ENCODE data around the gene PTPRU.

DNA sequence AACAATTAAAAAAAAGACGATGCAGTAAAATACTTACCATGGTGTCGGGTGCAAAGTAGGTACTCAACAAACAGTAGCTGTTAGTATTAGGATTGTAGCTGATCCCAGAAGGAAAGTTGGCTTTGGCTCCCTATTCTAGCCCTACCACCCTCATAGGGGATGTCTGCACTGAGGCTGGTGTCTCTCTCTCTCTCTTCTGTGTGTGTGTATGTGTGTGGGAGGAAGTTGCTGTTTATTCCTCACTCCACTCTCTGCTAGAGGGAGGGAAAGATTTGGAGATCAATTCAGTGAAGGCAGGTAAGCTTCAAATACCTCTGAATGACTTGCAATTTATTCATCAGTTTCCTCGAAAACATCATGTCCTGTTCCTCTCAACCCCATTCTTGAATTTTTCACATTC, 124.4 kb downstream of the PTPRU start:
- TF ChIP-seq, protein P1, sequence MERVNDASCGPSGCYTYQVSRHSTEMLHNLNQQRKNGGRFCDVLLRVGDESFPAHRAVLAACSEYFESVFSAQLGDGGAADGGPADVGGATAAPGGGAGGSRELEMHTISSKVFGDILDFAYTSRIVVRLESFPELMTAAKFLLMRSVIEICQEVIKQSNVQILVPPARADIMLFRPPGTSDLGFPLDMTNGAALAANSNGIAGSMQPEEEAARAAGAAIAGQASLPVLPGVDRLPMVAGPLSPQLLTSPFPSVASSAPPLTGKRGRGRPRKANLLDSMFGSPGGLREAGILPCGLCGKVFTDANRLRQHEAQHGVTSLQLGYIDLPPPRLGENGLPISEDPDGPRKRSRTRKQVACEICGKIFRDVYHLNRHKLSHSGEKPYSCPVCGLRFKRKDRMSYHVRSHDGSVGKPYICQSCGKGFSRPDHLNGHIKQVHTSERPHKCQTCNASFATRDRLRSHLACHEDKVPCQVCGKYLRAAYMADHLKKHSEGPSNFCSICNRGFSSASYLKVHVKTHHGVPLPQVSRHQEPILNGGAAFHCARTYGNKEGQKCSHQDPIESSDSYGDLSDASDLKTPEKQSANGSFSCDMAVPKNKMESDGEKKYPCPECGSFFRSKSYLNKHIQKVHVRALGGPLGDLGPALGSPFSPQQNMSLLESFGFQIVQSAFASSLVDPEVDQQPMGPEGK (CRISPR knock-in tag; IDR thresholded peaks at IDR 0.05; ENCODE audit: borderline replicate concordance) = no peak
- TF ChIP-seq ZFP3 (CRISPR knock-in tag; IDR thresholded peaks at IDR 0.05) (no peak), ZFP30 (CRISPR knock-in tag; IDR thresholded peaks at IDR 0.05) (no peak)
- TF ChIP-seq, protein P2, sequence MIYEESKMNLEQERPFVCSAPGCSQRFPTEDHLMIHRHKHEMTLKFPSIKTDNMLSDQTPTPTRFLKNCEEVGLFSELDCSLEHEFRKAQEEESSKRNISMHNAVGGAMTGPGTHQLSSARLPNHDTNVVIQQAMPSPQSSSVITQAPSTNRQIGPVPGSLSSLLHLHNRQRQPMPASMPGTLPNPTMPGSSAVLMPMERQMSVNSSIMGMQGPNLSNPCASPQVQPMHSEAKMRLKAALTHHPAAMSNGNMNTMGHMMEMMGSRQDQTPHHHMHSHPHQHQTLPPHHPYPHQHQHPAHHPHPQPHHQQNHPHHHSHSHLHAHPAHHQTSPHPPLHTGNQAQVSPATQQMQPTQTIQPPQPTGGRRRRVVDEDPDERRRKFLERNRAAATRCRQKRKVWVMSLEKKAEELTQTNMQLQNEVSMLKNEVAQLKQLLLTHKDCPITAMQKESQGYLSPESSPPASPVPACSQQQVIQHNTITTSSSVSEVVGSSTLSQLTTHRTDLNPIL (CRISPR knock-in tag; IDR thresholded peaks at IDR 0.05; ENCODE audit: low read depth) = no peak

Measured in SK-N-SH treated with all-trans-retinoic acid at 6 μM for 48 hours (cell line).